Effector CD4-positive, alpha-beta T cell (primary cell): ENCODE measurements around the gene LETMD1.
"Not testable (repeated sequence)": the region's sequence is repeated elsewhere in the genome, so short reads cannot be mapped to it uniquely, and the experiment has no call there.

ENCODE experiments used
- DNase-seq: peaks from one replicate; pipeline ENCODE4 v3.0.0-alpha.2; 2020
- total RNA-seq: gene quantifications from one replicate; lab custom pipeline; 2026; lab: John Stamatoyannopoulos, UW

LETMD1 gene
- 57.6 reads per million, percentile 71 among the genes with 10 or more reads in this experiment for total RNA-seq

GRCh38 chr12:51047655-51048540 lies at the start of gene LETMD1:
TSS of gene LETMD1 (plus strand) at chr12:51048327. CDS start at chr12:51048357, 30 bp downstream.
- DNase-seq: peak; percentile 87

- DNase-seq: no peak
Measured at GRCh38 chr12:50999093-50999492, 49.0 kb upstream of the LETMD1 start.

GRCh38 chr12:51000245-51000644 lies 47.9 kb upstream of the LETMD1 start:
- no peak for DNase-seq

- DNase-seq: no peak
Measured at GRCh38 chr12:51001799-51002198, 46.3 kb upstream of the LETMD1 start.

- DNase-seq: no peak
Measured at GRCh38 chr12:51004504-51004903, 43.6 kb upstream of the LETMD1 start.

GRCh38 chr12:51005030-51005429 lies 43.1 kb upstream of the LETMD1 start:
- DNase-seq: no peak

GRCh38 chr12:51005671-51006070 lies 42.5 kb upstream of the LETMD1 start:
- DNase-seq: no peak

- DNase-seq: no peak
Measured at GRCh38 chr12:51008329-51009055, 39.6 kb upstream of the LETMD1 start.

- peak; percentile 38 for DNase-seq
Measured at GRCh38 chr12:51009056-51009440, 39.1 kb upstream of the LETMD1 start.

- no peak for DNase-seq
Measured at GRCh38 chr12:51011955-51012354, 36.2 kb upstream of the LETMD1 start.

- DNase-seq: no peak
Measured at GRCh38 chr12:51012570-51013236, 35.4 kb upstream of the LETMD1 start.

- DNase-seq: no peak
Measured at GRCh38 chr12:51013441-51013840, 34.7 kb upstream of the LETMD1 start.

- not testable (repeated sequence) for DNase-seq
Measured at GRCh38 chr12:51014467-51014866, 33.7 kb upstream of the LETMD1 start.

GRCh38 chr12:51017452-51017851 lies 30.7 kb upstream of the LETMD1 start:
- DNase-seq: no peak

- no peak for DNase-seq
Measured at GRCh38 chr12:51018956-51019355, 29.2 kb upstream of the LETMD1 start.

GRCh38 chr12:51019927-51020326 lies 28.2 kb upstream of the LETMD1 start:
- no peak for DNase-seq

- DNase-seq: no peak
Measured at GRCh38 chr12:51020448-51021182, 27.5 kb upstream of the LETMD1 start.

GRCh38 chr12:51021694-51022093 lies 26.4 kb upstream of the LETMD1 start:
- no peak for DNase-seq

GRCh38 chr12:51023625-51024382 lies 24.3 kb upstream of the LETMD1 start:
- DNase-seq: no peak

- no peak for DNase-seq
Measured at GRCh38 chr12:51025338-51025835, 22.7 kb upstream of the LETMD1 start.

- DNase-seq: peak; percentile 86
Measured at GRCh38 chr12:51025836-51026638, 22.1 kb upstream of the LETMD1 start, which contains the start of gene SLC11A2. TSS of gene SLC11A2 (minus strand) at chr12:51026384. CDS start at chr12:51010728, 15,656 bp downstream.
